GM12878 (cell line): ENCODE data around the gene KHDRBS1. TPM values are rescaled to one million over a fixed set of nuclear protein-coding genes. Genes with fewer than 3 reads are reported as not detected.

Source experiments
- ATAC-seq: fragments of 200-7000 bp; cut with Tn5 transposase; 3 replicates; pipeline ENCODE4 v1.9.1; 2020; ENCODE audit warnings: mild to moderate bottlenecking, moderate library complexity
- BruUV-seq: library from RNA; stranded (reverse); fragments of 400-500 nt; replicated peaks from 2 replicates; lab custom pipeline; 2021; lab: Mats Ljungman, UMichigan
- CTCF ChIA-PET: fragments of 300-600 bp; sonication (Branson Sonifier 250); formaldehyde crosslinking; extraction: SDS; loops from one replicate; lab custom pipeline; 2021; ENCODE audit warnings: inconsistent platforms; lab: Yijun Ruan, JAX
- POLR2A ChIA-PET: fragments of 350-600 bp; formaldehyde crosslinking; extraction: SDS; loops from one replicate; lab custom pipeline; 2021; ENCODE audit warnings: inconsistent platforms; lab: Charles Lee
- RAD21 ChIA-PET: fragments of 300-600 bp; sonication (Branson Sonifier 250); formaldehyde crosslinking; loops from one replicate; lab custom pipeline; 2023; ENCODE audit warnings: antibody characterized with exemption; ENCODE audit not compliant: unreplicated experiment; lab: Charles Lee
- SMC1A ChIA-PET: fragments of 300-600 bp; sonication (Branson Sonifier 250); formaldehyde crosslinking; loops from one replicate; lab custom pipeline; 2023; ENCODE audit not compliant: unreplicated experiment, uncharacterized antibody; lab: Charles Lee
- DNase-seq: peaks from one replicate; pipeline ENCODE4 v3.0.0-alpha.2; 2011; ENCODE audit warnings: low read depth, low spot score
- FAIRE-seq: peaks from 3 replicates; lab custom pipeline; 2011; peaks lifted over from hg19 to GRCh38; lab: Jason Lieb, UNC
- H2AFZ ChIP-seq: 2 replicates; pipeline ENCODE4 v1.6.0; 2011; ENCODE audit warnings: low read depth, low read length, control low read depth; ENCODE audit not compliant: control insufficient read depth
- H3K27ac ChIP-seq: 2 replicates; pipeline ENCODE4 v1.5.1; 2011; ENCODE audit warnings: control low read depth; ENCODE audit not compliant: control insufficient read depth, insufficient read depth
- H3K27me3 ChIP-seq, 2 experiments: replicated peaks in 1 of 2; 2 replicates each; pipeline versions ENCODE4 v1.6.0 to v1.6.1; 2011; ENCODE audit warnings: low read length in 1 of 2; ENCODE audit not compliant: control insufficient read depth in 2 of 2, insufficient read depth in 2 of 2
- H3K36me3 ChIP-seq, 2 experiments: 2 replicates each; pipeline ENCODE4 v1.5.1; 2011; ENCODE audit warnings: low read length in 1 of 2; ENCODE audit not compliant: control insufficient read depth in 2 of 2, insufficient read depth in 2 of 2
- H3K4me1 ChIP-seq: 2 replicates; pipeline ENCODE4 v1.6.1; 2011; ENCODE audit warnings: mild to moderate bottlenecking, low read length, moderate library complexity, mixed read lengths; ENCODE audit not compliant: control insufficient read depth, insufficient read depth
- H3K4me2 ChIP-seq: 2 replicates; pipeline ENCODE4 v1.6.0; 2011; ENCODE audit warnings: control low read depth; ENCODE audit not compliant: control insufficient read depth, insufficient read depth
- H3K4me3 ChIP-seq: fragments of 200-600 bp; sonication (generic); 2 replicates; pipeline ENCODE4 v1.5.1; 2016
- H3K79me2 ChIP-seq: 2 replicates; pipeline ENCODE4 v1.6.0; 2011; ENCODE audit warnings: low read length; ENCODE audit not compliant: control insufficient read depth, insufficient read depth
- H3K9ac ChIP-seq: 2 replicates; pipeline ENCODE4 v1.8.0; 2011; ENCODE audit warnings: low read length, control low read depth, mixed read lengths; ENCODE audit not compliant: control insufficient read depth, insufficient read depth
- H3K9me3 ChIP-seq: replicated peaks from 3 replicates; pipeline ENCODE4 v1.5.1; 2011; ENCODE audit warnings: mild to moderate bottlenecking, low read length; ENCODE audit not compliant: control insufficient read depth, insufficient read depth
- H4K20me1 ChIP-seq: 2 replicates; pipeline ENCODE4 v1.6.0; 2011; ENCODE audit not compliant: control insufficient read depth, insufficient read depth
- ATF2 ChIP-seq: IDR thresholded peaks from 2 replicates; pipeline ENCODE4 v1.6.1; 2012; ENCODE audit warnings: low read length, inconsistent platforms
- CHD1 ChIP-seq: IDR thresholded peaks from 2 replicates; pipeline ENCODE4 v1.6.1; 2012; ENCODE audit warnings: low read depth, low read length, improper control_type of control experiment
- HCFC1 ChIP-seq: fragments of 150-350 bp; IDR thresholded peaks from 2 replicates; pipeline ENCODE4 v1.6.1; 2014; ENCODE audit warnings: low read length
- IRF3 ChIP-seq: fragments of 450-650 bp; IDR thresholded peaks from 2 replicates; pipeline ENCODE4 v1.6.1; 2014; ENCODE audit warnings: mild to moderate bottlenecking
- KLF5 ChIP-seq: fragments of 450-650 bp; IDR thresholded peaks from 2 replicates; pipeline ENCODE4 v1.6.1; 2014; ENCODE audit warnings: mild to moderate bottlenecking; ENCODE audit not compliant: partially characterized antibody
- NFYA ChIP-seq: IDR thresholded peaks from 2 replicates; pipeline ENCODE4 v1.6.1; 2011; ENCODE audit warnings: low read depth, mild to moderate bottlenecking, low read length, improper control_type of control experiment, borderline replicate concordance
- PAX5 ChIP-seq: IDR thresholded peaks from 2 replicates; pipeline ENCODE4 v1.6.1; 2011; ENCODE audit warnings: low read depth, low read length, borderline replicate concordance
- WGBS: methylation state at CpG from one replicate; pipeline ENCODE4 v1.1.6; 2016; ENCODE audit warnings: low lambda C conversion rate; ENCODE audit not compliant: insufficient replicate concordance, insufficient coverage; ENCODE audit errors: missing lambda C conversion rate; 5-methylcytosine and 5-hydroxymethylcytosine counted together
- in situ Hi-C: fragments of 300-500 bp; cut with MboI; formaldehyde crosslinking; loops from 9 replicates; pipeline ENCODE4 v1.14.3; 2018; ENCODE audit warnings: mixed read lengths
- intact Hi-C: fragments of 100-400 bp; cut with micrococcal nuclease; formaldehyde crosslinking; loops from one replicate; pipeline ENCODE4 v1.14.2; 2022; ENCODE audit not compliant: unreplicated experiment
- polyA plus RNA-seq, 11 experiments: library from polyadenylated mRNA; depleted of rRNA in 4 of 11; unstranded in 6 of 11; stranded (reverse) in 5 of 11; fragments of >200 nt; fragmentation: Nextera tagmentation in 4 of 11; fragmentation: Illumina TruSeq in 1 of 11; extraction: Ambion mirVana in 4 of 11; extraction: Trizol in 1 of 11; gene quantifications; 1 replicate in 1 of 11; 2 replicates in 10 of 11; pipeline versions ENCODE4 v1.2.1 to v1.2.3, GENCODE V29; 2011 to 2016; ENCODE audit warnings: inconsistent platforms in 2 of 11, missing spikeins in 2 of 11, low read depth in 1 of 11
- total RNA-seq, 4 experiments: library from RNA; depleted of rRNA in 3 of 4; stranded (reverse); fragments of >200 nt in 3 of 4; fragmentation: Illumina TruSeq in 1 of 4; extraction: Trizol in 1 of 4; gene quantifications; 2 replicates each; pipeline versions ENCODE4 v1.2.1 to v1.2.3, GENCODE V29; 2013 to 2021

Gene KHDRBS1
- total and polyA plus RNA-seq, 10 of the 15 experiments (the other 5 are each of a cell fraction or from before 2014, with no cell fraction given), result 42.5 to 204 (median 96.0) TPM

- no peak overlapping the region for H3K4me2 ChIP-seq
- RAD21 ChIA-PET, result interaction anchor here (1.6 to 1.9 kb wide), 5 partner anchors 9 to 86 kb away, joined by 4 to 19 read pairs (median 6); no protein-coding TSS in a partner anchor
- H3K9ac ChIP-seq, result no peak overlapping the region
- in situ Hi-C loops (no loop called here), intact Hi-C loops (loop anchor here (5.0 kb wide), 1 partner anchor 86 kb away; no protein-coding TSS in a partner anchor)
- FAIRE-seq (no peak), ATAC-seq (no peak), DNase-seq (no peak)
- CTCF ChIA-PET, result interaction anchor here (0.8 to 8.5 kb wide), 9 partner anchors 9 to 85 kb away, joined by 3 to 76 read pairs (median 6); partner anchors contain the start of gene KHDRBS1
- no peak overlapping the region for H2AFZ ChIP-seq
- no peak overlapping the region for H3K27ac ChIP-seq
- POLR2A ChIA-PET, result no interaction called here
- WGBS, result 45% methylated on average over 1 of the region's 1 CpG
- no peaks in the 10 kb centered on the region for H3K9me3 ChIP-seq
- no TSS peak for BruUV-seq
- H3K27me3 ChIP-seq, result no peaks in the 10 kb centered on the region
- TF ChIP-seq IRF3 (no peak), CHD1 (no peak), ATF2 (no peak), HCFC1 (no peak), PAX5 (no peak), KLF5 (no peak), NFYA (no peak)
- H3K4me1 ChIP-seq, result peaks cover 10% of the 10 kb centered on the region
- SMC1A ChIA-PET, result interaction anchor here (1.1 to 7.5 kb wide), 5 partner anchors 9 to 85 kb away, joined by 3 to 45 read pairs (median 5); no protein-coding TSS in a partner anchor
- H3K4me3 ChIP-seq, result no peak overlapping the region
- no peaks in the 10 kb centered on the region for H3K79me2 ChIP-seq
- H4K20me1 ChIP-seq, result no peaks in the 10 kb centered on the region
- no peaks in the 10 kb centered on the region for H3K36me3 ChIP-seq
These were observed 37.3 kb upstream of the KHDRBS1 start for GRCh38 chr1:31976401-31976800.
